GM21825 (cell line): ENCODE results near the gene MLPH.

ENCODE experiments used
- ATAC-seq: cut with Tn5 transposase; IDR thresholded peaks from one replicate; pipeline ENCODE4 v1.9.1; 2021; ENCODE audit warnings: mild to moderate bottlenecking, moderate library complexity; ENCODE audit not compliant: unreplicated experiment

The MLPH gene

DNA sequence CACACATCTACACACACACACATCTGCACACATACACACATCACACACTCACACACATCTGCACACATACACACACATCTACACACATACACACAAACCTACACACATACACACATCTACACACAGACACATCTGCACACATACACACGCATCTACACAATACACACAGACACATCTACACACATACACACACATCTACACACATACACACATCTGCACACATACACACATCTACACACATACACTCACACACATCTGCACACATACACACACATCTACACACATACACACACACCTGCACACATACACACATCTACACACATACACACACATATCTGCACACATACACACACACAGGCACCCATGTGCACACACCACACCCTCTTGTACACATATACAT is 78.9 kb downstream of the MLPH start:
- ATAC-seq = no peak

DNA sequence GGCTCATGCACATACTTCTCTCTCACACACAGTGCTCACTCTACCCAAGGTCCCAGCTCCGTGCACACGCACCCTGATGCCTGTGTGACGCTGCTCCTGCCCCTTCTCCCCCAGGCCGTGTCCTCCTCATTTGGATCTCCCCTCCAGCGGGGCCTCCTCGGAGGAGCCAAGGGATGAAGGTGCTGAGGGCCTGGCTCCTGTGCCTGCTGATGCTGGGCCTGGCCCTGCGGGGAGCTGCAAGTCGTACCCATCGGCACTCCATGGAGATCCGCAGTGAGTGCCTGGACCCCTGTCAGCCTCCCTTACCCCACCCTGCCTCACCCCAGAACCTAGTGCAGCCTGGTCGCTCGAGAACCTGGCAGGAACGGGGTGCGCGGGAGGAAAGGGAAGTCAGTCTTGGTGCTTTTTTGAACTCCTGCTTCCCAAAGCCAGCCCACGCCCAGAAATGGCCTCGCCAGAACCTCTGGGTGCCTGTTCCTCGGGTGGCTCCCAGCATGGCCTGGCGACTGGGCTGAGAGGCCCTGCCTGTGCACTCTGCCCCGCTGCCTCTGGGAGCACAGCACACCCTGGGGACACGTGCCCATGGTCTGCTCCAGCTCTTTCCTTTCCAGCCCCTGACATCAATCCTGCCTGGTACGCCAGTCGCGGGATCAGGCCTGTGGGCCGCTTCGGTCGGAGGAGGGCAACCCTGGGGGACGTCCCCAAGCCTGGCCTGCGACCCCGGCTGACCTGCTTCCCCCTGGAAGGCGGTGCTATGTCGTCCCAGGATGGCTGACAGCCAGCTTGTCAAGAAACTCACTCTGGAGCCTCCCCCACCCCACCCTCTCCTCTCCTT is 79.6 kb downstream of the MLPH start, which contains the start of gene PRLH:
PRLH (plus strand) TSS at position 174 of the 835 bp plus-strand sequence; CDS start at position 174, 0 bp downstream.
- ATAC-seq = no peak

DNA sequence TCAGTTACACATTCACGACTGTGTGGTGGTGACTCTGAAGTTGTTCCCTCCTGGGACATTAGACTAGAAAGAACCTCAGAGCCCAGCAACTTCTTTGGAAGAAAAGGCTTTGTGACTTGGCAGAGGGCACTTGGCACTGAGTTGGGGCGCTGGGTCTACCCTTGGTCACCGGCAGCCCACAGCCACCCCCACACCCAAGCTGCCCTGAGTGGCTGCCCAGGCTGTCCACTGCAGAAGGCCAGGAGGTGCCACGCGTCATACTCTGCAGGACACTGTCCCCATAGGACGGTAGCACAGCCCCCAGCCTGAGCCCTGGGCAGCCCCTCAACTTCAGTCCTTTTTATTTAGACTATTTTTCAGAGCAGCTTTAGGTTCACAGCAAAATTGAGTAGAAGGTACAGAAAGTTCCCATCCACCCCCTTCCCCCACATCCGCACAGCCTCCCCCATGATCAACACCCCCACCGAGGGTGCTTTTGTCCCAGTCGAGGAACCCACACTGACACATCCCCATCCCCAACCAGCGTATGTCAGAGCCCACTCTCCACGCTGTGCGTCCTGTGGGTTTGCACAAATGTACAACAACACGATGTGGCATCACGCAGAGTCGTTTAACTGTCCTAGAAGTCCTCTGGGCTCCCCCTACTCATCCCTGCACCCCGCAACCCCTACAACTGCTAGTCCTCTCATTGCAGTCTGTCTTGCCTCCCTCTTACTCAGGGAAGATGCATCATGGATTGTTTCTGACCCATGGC is 80.4 kb downstream of the MLPH start:
- no peak for ATAC-seq

DNA sequence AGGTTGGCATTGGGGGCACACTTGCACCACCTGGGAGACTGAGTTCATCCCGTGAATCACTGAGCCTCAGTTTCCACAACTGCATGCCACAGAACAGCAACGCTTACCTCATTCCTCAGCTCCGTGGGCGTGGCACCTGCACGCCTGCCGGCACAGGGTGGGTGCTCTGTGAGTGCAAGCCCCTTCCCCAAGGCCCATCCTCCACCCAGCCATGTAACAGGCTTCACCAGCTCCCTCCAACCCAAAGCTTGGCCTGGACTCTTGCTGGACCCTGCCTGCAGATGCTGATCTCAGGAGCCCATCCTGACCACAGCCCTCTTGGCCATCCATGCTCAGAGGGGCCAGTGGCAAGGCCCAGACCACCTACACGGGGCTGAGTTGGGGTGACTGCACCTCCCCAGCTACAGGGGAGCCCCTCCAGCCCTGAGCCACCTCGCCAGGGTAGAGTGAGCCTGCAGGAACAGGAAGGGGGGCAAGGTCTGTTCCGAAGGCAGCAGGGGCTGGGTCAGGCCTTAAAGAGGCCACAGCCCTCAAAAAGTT is 81.1 kb downstream of the MLPH start:
- ATAC-seq = no peak

DNA sequence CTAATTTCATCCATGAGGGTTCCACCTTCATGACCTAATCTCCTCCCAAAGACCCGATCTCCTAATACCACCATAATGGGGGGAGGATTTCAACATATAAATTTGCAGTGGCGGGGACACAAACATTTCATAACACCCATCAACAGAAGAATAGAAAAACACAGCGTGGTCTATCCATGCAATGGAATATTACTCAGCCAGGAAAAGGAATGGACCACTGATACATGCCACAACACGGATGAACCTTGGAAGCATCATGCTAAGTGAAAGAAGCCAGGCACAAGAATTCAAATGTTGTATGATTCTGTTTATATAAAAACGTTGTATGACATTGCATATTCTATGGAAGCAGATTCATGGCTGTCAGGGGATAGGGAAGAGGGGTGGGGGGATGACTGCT is 82.0 kb downstream of the MLPH start:
- no peak for ATAC-seq

DNA sequence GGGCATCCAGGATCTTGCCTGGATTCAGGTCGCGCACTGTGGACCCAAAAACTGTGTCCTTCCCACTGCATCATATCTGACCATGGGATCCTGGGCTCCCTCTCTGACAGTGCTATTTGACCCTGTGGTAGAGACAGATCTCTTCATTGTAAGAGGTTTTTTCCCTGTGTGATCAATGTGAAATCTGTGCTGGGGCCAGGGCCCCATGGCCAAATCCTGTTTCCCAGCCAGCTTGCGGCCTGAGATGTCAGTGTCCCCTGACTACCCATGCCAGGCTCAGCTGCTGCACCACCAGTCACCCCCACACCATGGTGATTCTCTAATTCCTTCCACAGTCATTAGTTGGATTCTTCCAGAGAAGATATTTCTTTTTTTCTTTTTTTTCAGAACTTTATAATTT is 82.8 kb downstream of the MLPH start:
- no peak for ATAC-seq

DNA sequence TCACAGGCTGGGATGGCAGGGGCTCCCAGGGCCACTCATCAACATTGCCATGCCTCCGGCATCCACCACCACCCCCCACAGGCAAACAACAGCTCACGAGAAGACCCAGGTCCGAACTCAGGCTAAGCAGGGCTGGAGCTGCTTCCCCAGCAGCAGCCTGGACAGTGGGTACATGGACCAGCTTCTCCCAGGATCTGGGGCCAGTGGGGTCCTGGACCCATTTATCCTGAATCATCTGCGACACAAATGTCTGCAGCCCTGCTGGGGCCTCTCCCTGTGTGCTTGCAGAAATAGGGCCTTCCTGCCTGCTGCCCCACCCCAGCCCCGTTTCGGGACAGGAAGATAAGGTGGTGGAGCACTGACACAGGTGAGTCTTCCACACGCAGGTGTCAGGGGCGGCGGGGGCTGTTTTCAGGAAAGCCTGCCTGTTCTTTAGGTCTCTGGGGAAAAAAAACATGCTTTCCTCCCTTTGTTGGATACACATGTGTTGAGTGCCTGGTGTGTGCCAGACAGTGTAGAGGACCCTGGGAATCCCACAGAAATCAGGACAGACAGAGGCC is 83.8 kb downstream of the MLPH start:
- ATAC-seq = no peak

DNA sequence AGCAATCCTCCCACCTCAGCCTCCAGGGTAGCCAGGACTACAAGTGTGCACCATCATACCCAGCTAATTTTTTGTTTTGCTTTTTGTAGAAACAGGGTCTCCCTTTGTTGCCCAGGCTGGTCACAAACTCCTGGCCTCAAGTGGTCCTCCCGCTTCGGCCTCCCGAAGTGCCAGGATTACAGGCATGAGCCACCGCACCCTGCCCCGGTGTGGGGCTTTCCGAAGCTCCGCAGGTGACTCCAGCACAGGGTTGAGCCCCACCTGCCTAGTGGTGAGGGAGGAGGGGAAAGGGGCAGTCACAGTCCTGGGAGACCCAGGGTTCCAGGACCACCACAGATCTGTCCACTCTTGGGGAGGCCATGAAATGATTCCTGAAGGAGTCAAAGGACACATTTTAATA is 84.5 kb downstream of the MLPH start:
- no peak for ATAC-seq

DNA sequence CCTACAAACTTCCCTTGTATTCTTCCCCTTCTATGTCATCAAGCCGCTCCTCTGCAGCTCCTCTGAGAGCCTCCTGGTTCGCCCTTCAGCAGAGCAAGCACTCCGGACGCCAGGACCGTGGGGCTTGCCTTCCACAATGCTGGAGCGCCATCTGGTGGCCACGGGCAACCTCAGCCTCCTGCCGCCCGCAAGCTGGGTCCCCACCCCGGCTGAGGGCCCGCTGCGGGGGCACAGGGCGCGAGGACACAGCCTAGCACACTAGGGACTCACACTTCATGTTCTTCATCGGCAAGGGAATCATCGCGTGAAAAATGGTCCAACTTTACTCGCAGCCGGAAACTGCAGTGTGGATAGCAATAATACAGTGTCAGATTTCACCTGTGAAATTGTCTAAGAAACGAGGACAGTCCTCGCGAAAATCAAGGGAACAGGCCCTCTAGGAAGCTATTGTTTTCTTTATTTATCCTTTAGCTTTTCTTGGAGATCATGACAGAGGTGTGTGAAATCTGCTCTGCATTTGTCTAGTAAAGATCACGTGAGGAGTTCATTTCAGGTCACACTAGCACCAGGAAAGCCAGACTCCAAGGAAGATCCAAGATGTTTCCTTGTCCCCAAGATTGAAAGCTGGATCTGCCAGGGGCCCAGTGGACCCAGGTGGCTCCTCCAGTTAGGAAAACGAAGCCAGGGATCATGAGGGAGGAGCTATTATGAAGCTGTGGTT is 85.1 kb downstream of the MLPH start:
- ATAC-seq = peak; percentile 91

DNA sequence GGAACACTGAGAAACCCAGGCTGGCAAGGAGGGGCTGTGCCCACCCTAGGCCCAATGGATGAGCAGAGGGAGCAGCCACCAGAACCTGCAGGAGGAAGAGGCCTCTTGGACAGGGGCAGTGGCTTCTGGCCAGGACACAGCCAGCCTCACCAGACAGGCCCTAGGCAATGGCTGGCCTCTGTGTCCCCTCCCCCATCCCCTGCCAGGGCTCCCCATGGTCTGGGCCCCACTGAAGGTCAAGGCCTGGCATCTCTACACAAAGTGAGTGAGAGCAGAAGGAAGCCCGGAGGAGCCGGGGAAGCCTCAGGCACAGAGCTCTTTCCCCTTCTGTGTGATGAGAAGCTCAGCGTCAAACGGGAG is 85.7 kb downstream of the MLPH start:
- no peak for ATAC-seq

DNA sequence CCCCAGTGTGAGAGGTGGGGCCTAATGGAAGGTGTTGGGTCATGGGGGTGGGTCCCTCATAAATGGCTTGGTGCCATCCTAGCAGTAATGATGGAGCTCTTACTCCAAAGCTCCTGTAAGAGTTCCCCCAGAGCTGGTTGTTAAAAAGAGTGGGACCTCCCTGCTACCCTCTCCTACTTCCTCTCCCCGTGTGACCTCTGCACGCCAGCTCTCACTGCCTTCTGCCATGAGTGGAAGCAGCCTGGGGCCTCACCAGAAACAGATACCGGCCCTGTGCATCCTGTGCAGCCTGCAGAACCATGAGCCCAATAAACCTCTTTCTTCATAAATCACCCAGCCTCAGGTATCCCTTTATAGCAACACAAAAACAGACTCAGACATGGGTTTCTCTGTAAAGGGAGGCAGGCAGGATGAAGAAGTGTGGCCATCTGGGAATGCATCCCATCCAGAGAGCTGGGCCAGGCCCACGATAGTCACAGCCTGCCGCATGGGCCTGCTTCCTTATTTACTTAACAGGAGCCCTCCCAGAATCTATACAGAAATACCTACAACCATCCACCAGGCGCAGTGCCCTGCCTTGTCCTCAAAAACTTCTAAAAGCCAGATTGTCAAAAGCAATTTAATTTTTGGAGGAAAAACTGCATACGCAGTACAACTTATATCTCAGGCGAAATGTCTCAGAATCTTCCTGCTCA is 86.8 kb downstream of the MLPH start:
- ATAC-seq = no peak

DNA sequence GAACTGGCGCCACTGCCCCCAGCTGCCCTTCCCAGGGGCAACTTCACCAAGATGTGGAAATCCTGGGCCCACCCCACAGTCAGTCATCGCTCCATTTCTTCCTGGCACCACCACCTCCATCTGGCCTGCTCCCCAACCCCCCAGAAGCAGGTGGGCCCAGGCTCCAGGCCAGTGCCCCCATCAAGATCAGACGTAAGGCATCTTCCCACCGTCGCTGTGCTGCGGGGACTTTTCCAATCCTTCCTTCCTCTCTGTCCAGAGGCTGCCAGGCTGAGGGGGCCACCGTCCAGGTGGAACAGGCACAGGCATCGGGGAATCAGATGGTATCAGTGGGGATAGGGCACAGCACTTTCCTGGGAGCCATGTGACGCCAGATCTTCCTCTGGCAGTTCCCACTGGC is 87.4 kb downstream of the MLPH start:
- no peak for ATAC-seq

DNA sequence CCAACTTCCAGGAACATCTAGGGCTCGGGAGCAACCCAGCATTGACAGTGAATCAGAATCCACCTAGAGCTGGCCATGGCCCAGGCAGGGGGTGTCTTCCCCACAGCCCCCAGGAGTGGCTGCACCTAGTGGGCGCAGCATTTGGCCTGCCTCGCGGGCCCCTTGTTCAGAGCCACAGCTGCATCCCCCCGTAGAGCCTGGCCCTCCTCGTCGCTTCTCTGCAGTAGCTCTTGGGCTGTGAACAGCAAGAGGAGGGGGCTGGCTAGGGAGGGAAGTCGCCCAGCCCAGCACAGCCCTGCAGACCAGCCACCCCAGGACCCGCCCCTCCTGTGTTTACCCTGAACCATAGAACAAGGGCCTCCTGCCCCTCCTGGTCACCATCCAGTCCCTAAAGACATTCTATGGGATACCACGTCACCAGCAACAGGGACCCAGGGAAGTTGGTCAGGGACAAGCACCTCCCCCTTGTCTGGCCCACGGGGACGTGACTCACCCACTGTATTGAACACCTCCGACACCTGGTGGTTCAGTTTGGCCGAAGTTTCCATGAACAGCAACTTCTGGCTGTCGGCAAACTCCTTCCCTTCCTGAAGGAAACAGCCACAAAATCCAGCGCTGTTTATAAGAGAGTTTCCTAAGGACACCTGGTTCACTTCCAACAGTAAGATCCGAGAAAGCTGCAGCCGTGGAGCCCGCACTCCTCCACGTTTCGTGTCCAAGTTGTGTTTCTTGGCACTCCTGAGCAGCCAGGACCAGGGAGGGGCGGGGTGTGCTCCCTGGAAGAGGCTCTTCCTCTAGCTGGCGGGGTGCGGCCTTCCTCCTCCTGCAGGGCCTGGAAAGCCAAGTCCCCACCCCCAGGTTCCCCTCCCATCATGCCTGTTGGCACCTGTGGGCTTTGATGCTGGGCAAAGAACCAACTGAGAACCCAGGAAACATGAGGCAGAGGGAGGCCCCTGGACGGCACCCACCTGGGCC is 88.1 kb downstream of the MLPH start:
- no peak for ATAC-seq

DNA sequence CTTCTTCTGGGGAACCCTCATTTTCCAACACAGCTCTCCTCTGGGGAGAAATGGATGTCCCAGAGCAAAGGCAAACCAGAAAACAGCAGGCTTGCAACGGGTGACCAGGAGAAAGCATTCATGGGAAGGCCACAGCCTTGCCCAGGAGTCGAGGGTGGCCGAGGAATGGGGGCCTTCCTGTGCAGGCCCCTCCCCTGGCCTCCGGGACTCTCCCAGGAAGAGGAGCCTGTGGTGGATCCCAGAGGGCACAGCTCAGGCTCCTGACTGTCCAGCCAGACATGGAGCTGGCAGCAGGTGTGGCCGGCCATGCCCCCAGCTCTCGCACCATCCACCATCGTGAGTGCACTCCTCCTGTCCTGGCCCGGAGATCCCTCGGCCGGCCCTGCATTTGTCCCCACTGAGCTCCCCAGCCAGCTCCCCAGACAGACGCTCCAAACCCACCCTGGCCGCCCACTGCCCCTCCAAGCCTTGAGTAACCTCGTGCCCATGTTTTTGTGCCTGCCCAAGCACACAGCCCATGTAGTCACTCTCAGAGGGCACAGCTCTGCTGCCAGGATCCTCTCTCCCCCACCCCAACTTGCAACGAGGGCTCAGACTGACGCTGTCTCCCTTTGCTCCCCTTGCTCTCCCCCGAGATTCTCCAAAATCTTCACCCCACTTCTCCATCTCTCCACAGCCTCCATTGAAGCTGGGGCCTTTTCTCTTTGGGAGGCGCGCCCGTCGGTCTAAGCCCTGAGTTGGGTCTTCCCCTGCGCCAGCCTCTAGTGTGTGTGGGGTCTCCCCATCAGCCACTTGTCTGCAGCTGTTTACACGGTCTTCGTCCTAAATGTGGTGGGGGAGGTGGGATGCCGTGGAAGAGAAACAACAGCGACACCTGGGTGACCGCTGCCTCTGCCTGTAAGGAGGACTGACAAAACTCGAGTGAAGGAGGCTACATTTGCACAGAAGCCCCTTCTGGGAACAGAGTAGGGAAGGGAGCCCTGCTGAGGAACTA is 89.1 kb downstream of the MLPH start:
- ATAC-seq = no peak

DNA sequence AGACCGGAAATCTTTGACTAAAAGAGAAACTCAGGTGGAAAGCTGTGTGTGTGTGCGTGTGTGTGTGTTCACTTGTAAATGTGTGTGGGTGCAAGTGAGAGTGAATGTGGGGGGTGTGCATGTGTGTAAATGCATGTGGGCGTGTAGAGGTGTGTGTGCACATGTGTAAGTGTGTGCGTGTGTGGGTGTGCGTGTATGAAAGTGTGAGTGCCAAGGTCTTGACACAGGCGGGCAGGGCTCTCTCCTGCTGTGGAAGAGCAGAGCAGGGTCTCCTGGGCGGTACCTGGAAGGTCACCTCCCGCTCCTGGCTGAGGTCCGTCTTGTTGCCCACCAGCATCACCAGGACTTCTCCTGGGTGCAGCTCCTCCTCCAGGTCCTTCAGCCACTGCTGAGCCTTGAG is 89.9 kb downstream of the MLPH start:
- no peak for ATAC-seq

DNA sequence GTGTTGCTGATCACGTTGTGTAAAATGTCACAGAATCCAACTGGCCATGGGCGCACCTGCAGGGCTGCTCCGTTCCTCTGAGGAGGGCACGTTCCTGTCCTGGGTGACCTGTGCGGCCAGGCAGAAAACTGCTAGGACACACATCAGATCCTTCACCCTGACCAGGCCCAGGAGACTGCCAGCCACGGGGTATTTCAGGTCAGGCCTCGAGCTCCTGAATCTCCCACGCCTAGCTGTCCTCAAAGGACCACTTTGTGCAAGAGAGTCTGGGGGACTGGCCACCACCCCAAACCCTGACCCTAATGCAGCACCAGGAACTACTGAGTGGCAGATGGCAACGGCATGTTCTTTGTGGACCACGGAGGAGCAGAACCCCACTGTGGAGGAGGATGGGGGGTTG is 90.4 kb downstream of the MLPH start:
- no peak for ATAC-seq

DNA sequence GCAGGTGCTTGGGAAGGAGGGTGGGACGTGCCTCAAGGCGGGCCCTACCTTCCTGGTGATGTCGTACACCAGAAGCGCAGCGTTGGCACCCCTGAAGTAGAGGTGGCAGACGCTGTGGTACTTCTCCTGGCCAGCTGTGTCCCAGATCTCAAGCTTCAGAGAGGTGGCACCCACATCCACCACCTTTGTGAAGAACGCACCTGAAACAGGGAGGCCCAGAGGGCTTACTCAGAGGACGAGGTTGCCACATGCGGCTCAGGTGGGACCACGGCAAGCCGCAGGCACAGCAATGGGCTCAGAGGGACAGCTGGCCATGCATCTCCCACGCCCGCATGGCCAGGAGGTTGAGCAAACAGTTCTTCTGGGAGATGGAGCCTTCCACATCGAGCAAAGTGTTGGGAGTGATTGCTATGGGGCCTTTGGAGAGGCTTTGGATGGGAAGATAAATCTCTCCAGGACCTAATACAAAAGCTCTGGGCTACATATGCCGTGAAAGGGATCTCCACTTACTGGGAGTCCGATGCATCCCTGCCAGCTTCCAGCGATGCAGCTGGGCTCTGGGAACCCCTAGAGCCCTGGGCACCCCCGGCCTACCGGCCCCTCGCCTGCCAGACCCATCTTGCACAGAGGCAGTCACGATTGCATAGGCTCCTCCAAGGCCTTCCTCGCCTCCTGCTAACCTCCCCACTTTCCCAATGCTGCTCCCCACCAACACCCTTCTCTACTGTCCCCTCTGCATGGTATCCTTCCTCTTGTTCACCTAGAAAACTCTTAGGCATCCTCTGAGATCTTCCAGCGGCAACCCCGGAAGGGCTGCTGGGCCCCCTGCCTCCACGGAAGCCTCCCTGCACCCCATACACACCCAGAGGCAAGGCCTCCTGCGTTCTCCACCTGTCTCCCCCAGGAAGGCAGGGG is 91.2 kb downstream of the MLPH start:
- ATAC-seq = no peak
